Natural killer cell (primary cell): ENCODE measurements around the gene PPIL1. TPM values are rescaled to one million over a fixed set of nuclear protein-coding genes. Genes with fewer than 3 reads are reported as not detected.

Source experiments
- ATAC-seq, 3 donors: fragments of 150-1000 bp in 2 of 3; fragments of 200-7000 bp in 1 of 3; cut with Tn5 transposase; 1 replicate in 1 of 3; 2 replicates in 2 of 3; pipeline ENCODE4 v1.10.0; 2021; ENCODE audit warnings: mild to moderate bottlenecking in 2 of 3, moderate library complexity in 2 of 3
- DNase-seq, 2 donors: peaks; one replicate each; pipeline versions ENCODE4 v3.0.0 to v3.0.0-alpha.2; 2013 to 2021; ENCODE audit warnings: mixed read lengths in 1 of 2
- H3K27ac ChIP-seq: one replicate; pipeline ENCODE4 v1.5.1; 2013; ENCODE audit warnings: mild to moderate bottlenecking, low read length
- H3K27me3 ChIP-seq: one replicate; pipeline ENCODE4 v1.6.1; 2013; ENCODE audit warnings: low read length; ENCODE audit not compliant: control insufficient read depth, insufficient read depth
- H3K36me3 ChIP-seq: one replicate; pipeline ENCODE4 v1.6.1; 2013; ENCODE audit warnings: low read length; ENCODE audit not compliant: control insufficient read depth, insufficient read depth
- H3K4me1 ChIP-seq: one replicate; pipeline ENCODE4 v1.6.1; 2013; ENCODE audit warnings: low read length; ENCODE audit not compliant: control insufficient read depth, insufficient read depth
- H3K4me3 ChIP-seq: one replicate; pipeline ENCODE4 v1.5.1; 2013; ENCODE audit warnings: low read length
- H3K9me3 ChIP-seq: one replicate; pipeline ENCODE4 v1.6.1; 2013; ENCODE audit warnings: low read length; ENCODE audit not compliant: control insufficient read depth, insufficient read depth
- H3K27ac Mint-ChIP-seq, 2 donors: one replicate each; pipeline ENCODE4 v1.8.0; 2022; ENCODE audit warnings: mild to moderate bottlenecking in 2 of 2, mixed read lengths in 2 of 2, moderate library complexity in 1 of 2
- H3K27me3 Mint-ChIP-seq, 2 donors: one replicate each; pipeline ENCODE4 v1.8.0; 2022; ENCODE audit warnings: low read depth in 2 of 2, mixed read lengths in 2 of 2
- H3K36me3 Mint-ChIP-seq: one replicate; pipeline ENCODE4 v1.8.0; 2022; ENCODE audit warnings: mixed read lengths
- H3K4me1 Mint-ChIP-seq, 2 donors: one replicate each; pipeline ENCODE4 v1.8.0; 2022; ENCODE audit warnings: mixed read lengths in 2 of 2
- H3K4me3 Mint-ChIP-seq: one replicate; pipeline ENCODE4 v1.8.0; 2022; ENCODE audit warnings: mild to moderate bottlenecking, moderate library complexity, mixed read lengths
- H3K9me3 Mint-ChIP-seq, 2 donors: one replicate each; pipeline ENCODE4 v1.8.0; 2022; ENCODE audit warnings: mixed read lengths in 2 of 2
- WGBS: methylation state at CpG from one replicate; pipeline ENCODE4 v1.1.7; 2013; ENCODE audit warnings: missing lambda C conversion rate; ENCODE audit not compliant: insufficient coverage; 5-methylcytosine and 5-hydroxymethylcytosine counted together
- intact Hi-C: fragments of 100-400 bp; cut with micrococcal nuclease; formaldehyde crosslinking; loops from one replicate; pipeline ENCODE4 v1.14.2; 2022
- total RNA-seq, 4 donors: library from RNA; stranded (reverse); fragments of 120-200 nt in 1 of 4; gene quantifications; one replicate each; pipeline versions ENCODE4 v1.2.3 to v1.2.4, GENCODE V29; 2013 to 2022
- TF ChIP-seq, protein P1 (sequence below): fragments of 200-600 bp; IDR thresholded peaks from one replicate; pipeline ENCODE4 v1.8.0; 2022; ENCODE audit warnings: antibody characterized with exemption

The PPIL1 gene
- total RNA-seq, 3 donors from 2014 or later (not counting 1 experiment from before 2014, with no cell fraction given) = 2.6 to 5.2 (median 5.1) TPM

DNA sequence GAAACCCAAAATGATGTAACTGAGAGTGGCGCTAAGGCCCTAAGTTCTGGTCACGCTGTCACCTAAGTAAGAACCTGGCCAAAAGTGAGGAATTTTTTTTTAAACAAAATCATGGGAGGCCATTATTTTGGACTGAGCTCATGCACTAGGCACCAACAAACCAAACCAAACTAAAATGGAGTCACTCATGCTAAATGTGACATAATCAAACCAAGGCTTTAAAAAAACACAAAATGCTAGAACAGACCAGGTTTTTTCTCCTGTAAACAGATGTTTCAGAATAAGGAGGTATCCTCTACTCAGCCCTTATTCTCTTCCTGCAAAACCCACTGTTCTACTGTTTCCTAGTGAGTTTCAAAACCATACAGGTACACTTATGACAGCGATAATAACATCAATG, 10.0 kb upstream of the PPIL1 start:
- 100% methylated on average over 3 of the region's 3 CpGs for whole genome bisulfite sequencing
- no peak for ATAC-seq
- TF ChIP-seq, protein P1, sequence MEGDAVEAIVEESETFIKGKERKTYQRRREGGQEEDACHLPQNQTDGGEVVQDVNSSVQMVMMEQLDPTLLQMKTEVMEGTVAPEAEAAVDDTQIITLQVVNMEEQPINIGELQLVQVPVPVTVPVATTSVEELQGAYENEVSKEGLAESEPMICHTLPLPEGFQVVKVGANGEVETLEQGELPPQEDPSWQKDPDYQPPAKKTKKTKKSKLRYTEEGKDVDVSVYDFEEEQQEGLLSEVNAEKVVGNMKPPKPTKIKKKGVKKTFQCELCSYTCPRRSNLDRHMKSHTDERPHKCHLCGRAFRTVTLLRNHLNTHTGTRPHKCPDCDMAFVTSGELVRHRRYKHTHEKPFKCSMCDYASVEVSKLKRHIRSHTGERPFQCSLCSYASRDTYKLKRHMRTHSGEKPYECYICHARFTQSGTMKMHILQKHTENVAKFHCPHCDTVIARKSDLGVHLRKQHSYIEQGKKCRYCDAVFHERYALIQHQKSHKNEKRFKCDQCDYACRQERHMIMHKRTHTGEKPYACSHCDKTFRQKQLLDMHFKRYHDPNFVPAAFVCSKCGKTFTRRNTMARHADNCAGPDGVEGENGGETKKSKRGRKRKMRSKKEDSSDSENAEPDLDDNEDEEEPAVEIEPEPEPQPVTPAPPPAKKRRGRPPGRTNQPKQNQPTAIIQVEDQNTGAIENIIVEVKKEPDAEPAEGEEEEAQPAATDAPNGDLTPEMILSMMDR = no peak
- peak overlapping the region; percentile 73 for H3K27ac ChIP-seq
- Mint-ChIP-seq H3K27me3 (peaks cover 4 to 5% of the 10 kb centered on the region in 2 donors), H3K4me3 (no peak overlapping the region), H3K9me3 (no peaks in the 10 kb centered on the region), H3K36me3 (no peaks in the 10 kb centered on the region), H3K4me1 (peaks cover 28 to 33% of the 10 kb centered on the region in 2 donors), H3K27ac (peak overlapping the region; percentile 89 to 91)
- H3K4me1 ChIP-seq = peaks cover 7% of the 10 kb centered on the region
- H3K27me3 ChIP-seq = no peaks in the 10 kb centered on the region
- no peak for DNase-seq
- H3K9me3 ChIP-seq = no peaks in the 10 kb centered on the region
- no peaks in the 10 kb centered on the region for H3K36me3 ChIP-seq
- H3K4me3 ChIP-seq = no peak overlapping the region
- intact Hi-C loops = loop anchor here (1.0 to 2.0 kb wide), 5 partner anchors 9 to 326 kb away; partner anchors contain the start of gene MTCH1

DNA sequence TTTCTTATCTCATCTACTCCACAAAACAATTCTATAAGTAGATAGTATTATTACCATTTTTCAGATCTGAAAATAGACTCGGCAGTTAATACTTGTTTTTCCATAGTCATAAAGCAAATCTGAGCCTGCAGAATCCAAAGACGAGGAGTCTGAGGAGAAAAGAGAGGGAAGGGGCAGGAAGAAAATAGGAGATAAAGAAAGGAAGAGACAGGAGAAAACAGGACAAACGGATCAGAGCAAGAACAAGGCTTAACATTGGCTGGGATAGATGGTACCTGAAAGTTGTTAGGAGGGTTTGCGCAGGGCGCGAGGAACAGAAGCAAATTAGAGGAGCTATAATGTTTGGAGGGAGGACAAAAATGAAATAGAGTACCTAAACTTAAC, 639 bp upstream of the PPIL1 start:
- DNase-seq (no peak), ATAC-seq (no peak)
- H3K27ac Mint-ChIP-seq = peak overlapping the region; percentile 97 to 98
- Histone ChIP-seq H3K36me3 (peaks cover 2% of the 10 kb centered on the region), H3K4me3 (peak overlapping the region; percentile 95), H3K27ac (peak overlapping the region; percentile 85), H3K4me1 (peaks cover 10% of the 10 kb centered on the region), H3K9me3 (no peaks in the 10 kb centered on the region), H3K27me3 (no peaks in the 10 kb centered on the region)
- intact Hi-C loops = loop anchor here (1.0 kb wide), 1 partner anchor 10 kb away; the partner anchor contains the start of gene C6orf89
- 52% methylated on average over 6 of the region's 6 CpGs for WGBS
- TF ChIP-seq, protein P1 = no peak
- H3K9me3 Mint-ChIP-seq = no peaks in the 10 kb centered on the region
- H3K27me3 Mint-ChIP-seq = peaks cover 16 to 18% of the 10 kb centered on the region in 2 donors
- H3K4me1 Mint-ChIP-seq = peaks cover 30 to 33% of the 10 kb centered on the region in 2 donors
- no peaks in the 10 kb centered on the region for H3K36me3 Mint-ChIP-seq
- peak overlapping the region; percentile 99 for H3K4me3 Mint-ChIP-seq

DNA sequence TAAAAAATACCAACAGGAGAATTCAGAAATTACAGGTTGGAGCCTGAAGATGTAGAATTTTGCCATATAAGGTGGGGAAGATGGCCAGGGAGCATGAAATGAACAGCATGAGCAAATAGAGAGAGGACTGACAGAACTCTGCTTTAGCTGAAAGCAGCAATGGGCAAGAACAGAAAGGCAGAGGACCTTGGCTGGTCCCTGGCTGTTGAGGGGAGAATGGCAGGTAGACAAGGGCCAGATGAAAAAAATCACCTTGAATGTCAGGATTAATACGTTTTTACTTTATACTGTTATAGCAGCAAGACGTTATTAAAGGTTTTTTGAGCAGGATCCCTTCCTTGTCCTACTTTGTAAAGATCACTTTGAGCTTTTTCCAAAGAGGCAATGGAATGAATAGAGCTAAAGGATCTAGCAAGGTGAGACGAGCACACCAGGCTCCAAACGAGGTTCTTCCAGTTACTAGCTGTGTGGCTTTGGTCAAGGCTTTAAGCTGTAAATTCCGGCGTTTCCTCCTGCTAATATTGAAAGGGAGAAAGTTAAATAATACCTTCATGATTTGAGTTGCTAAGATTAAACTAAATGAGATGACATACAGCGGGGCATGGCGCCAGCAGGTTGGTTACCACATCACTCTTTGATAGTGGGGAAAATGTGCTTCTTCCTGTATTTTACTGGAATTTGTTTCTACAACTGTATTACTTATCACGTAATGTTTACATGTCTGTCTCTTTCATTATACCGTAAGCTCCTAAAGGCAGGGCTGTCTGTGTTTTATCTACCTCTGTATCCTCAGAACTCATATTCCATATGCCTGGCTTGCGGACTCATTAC, 776 bp downstream of the PPIL1 start:
- 28% methylated on average over 10 of the region's 11 CpGs for WGBS
- no peaks in the 10 kb centered on the region for H3K9me3 Mint-ChIP-seq
- H3K27ac Mint-ChIP-seq = peak overlapping the region; percentile 97 to 98
- peaks cover 3 to 7% of the 10 kb centered on the region in 2 donors for H3K27me3 Mint-ChIP-seq
- peak overlapping the region; percentile 85 for H3K27ac ChIP-seq
- peaks cover 10% of the 10 kb centered on the region for H3K4me1 ChIP-seq
- ATAC-seq (no peak), DNase-seq (peak in 1 of 2 donors; percentile 41)
- TF ChIP-seq, protein P1 = no peak
- H3K36me3 Mint-ChIP-seq = no peaks in the 10 kb centered on the region
- H3K27me3 ChIP-seq = no peaks in the 10 kb centered on the region
- no peaks in the 10 kb centered on the region for H3K9me3 ChIP-seq
- H3K36me3 ChIP-seq = peaks cover 9% of the 10 kb centered on the region
- peaks cover 30 to 33% of the 10 kb centered on the region in 2 donors for H3K4me1 Mint-ChIP-seq
- peak overlapping the region; percentile 99 for H3K4me3 Mint-ChIP-seq
- intact Hi-C loops = no loop called here
- peak overlapping the region; percentile 95 for H3K4me3 ChIP-seq
